Fibroblast of skin of abdomen (primary cell): ENCODE results near the gene THUMPD3.

ENCODE experiments used
- DNase-seq: peaks from one replicate; pipeline ENCODE4 v3.0.0-alpha.2; 2013

The THUMPD3 gene

GRCh38 chr3:9422712-9423424 lies 60.0 kb downstream of the THUMPD3 start:
- peak; percentile 98 for DNase-seq

DNA sequence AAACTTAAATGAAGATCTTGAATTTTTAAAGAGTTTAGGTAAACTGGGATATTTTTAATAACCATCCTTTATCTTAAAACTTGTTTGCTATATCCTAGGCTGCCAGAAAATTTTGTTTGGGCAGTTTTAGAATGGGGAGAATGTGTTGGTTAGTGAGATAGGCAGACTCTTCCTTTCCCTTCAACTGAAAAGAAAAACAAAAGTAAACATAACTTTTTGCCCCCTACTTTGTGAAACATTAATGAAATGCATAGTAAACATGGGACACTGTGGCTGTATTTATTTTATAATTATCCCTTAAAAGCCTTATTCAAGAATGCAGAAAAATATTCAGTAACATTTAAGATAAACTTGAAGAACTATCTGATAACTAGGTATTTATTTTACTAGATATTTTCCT lies 65.6 kb downstream of the THUMPD3 start:
- no peak for DNase-seq

DNA sequence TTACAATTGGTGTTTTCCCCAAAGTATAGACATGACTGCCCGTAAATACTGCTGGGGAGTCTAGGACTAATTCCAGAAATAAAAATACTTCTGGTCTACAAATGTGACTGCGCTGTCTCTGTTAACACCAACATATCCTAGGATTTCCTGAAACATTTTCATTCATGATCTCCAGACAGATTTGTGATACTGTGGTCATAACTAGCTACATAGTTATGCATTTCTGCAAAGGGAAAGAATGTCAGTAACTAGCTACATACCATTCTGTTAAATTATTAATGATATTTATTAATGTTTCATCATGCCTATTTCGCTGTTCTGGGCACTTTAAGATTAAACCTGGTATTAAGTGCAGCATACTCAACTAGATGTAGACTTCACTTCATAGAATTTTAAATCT lies 67.9 kb downstream of the THUMPD3 start:
- DNase-seq = peak; percentile 25

GRCh38 chr3:9433627-9434521 lies 71.0 kb downstream of the THUMPD3 start:
- DNase-seq = no peak

GRCh38 chr3:9435316-9435715 lies 72.5 kb downstream of the THUMPD3 start:
- DNase-seq = no peak
